NT2/D1 (cell line): Measurements from ENCODE around the gene YEATS2.

Experiments
- SUZ12 ChIP-seq: IDR thresholded peaks from 2 replicates; pipeline ENCODE4 v1.6.1; 2011; ENCODE audit not compliant: insufficient read length, insufficient read depth; ENCODE audit errors: extremely low read depth
- YY1 ChIP-seq: IDR thresholded peaks from 2 replicates; pipeline ENCODE4 v1.6.1; 2011; ENCODE audit not compliant: insufficient read length, insufficient read depth
- ZNF274 ChIP-seq: IDR thresholded peaks from 2 replicates; pipeline ENCODE4 v1.6.1; 2011; ENCODE audit warnings: mild to moderate bottlenecking, low read depth, low read length

DNA sequence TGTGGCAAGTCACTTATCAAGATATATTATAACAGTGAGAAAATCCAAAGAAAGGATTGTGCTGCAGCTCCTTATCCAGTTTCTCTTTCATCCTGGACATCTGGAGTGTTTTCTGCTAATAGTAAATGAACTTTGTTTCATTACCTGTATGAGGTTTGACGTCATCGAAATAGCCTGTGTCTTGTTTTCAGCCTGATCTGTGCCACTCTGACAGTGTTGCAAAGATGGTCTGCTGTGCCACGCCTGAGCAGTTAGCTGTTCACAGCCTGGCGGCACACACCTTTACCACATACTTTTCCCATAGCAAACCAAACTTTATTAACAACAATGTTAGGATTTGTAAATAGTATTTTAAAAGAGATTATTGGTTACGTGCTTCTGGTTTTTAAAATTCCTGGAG lies 34.0 kb downstream of the YEATS2 start:
- TF ChIP-seq YY1 (no peak), SUZ12 (no peak), ZNF274 (no peak)
